ENCODE measurements around the gene CCDC3.

The CCDC3 gene

GRCh38 chr10:12947741-12948140 is 53.8 kb downstream of the CCDC3 start:
- Histone ChIP-seq H3K27me3 (ENCODE audit: control insufficient read depth, insufficient read depth, low read length) (no peaks in the 10 kb centered on the region), H3K4me3 (ENCODE audit: low read length) (no peak overlapping the region), H3K9me3 (ENCODE audit: control insufficient read depth, insufficient read depth, low read length) (no peaks in the 10 kb centered on the region; the same call in 1 of the 2 replicates), H3K36me3 (ENCODE audit: control insufficient read depth, insufficient read depth, low read length) (no peaks in the 10 kb centered on the region), H3K4me1 (ENCODE audit: control insufficient read depth, insufficient read depth, low read length) (0 out of 2 replicates have a peak, but pooled peaks cover 2% of the 10 kb centered on the region), H3K27ac (ENCODE audit: low read length) (no peak overlapping the region)
- no CpG with 5 or more reads among the region's 3 CpGs for WGBS (ENCODE audit: insufficient coverage, insufficient read length)
- DNase-seq (ENCODE audit: low read depth, low spot score) = no peak

- no peak for DNase-seq (ENCODE audit: low read depth, low spot score)
- no peaks in the 10 kb centered on the region for H3K36me3 ChIP-seq (ENCODE audit: control insufficient read depth, insufficient read depth, low read length)
- no peaks in the 10 kb centered on the region; the same call in 1 of the 2 replicates for H3K9me3 ChIP-seq (ENCODE audit: control insufficient read depth, insufficient read depth, low read length)
- no peaks in the 10 kb centered on the region for H3K27me3 ChIP-seq (ENCODE audit: control insufficient read depth, insufficient read depth, low read length)
- WGBS (ENCODE audit: insufficient coverage, insufficient read length) = no CpG with 5 or more reads among the region's 3 CpGs
- no peak overlapping the region for H3K27ac ChIP-seq (ENCODE audit: low read length)
- H3K4me3 ChIP-seq (ENCODE audit: low read length) = no peak overlapping the region
- 0 out of 2 replicates have a peak, but pooled peaks cover 2% of the 10 kb centered on the region for H3K4me1 ChIP-seq (ENCODE audit: control insufficient read depth, insufficient read depth, low read length)
Observed at GRCh38 chr10:12946372-12946771, 55.1 kb downstream of the CCDC3 start.

DNA sequence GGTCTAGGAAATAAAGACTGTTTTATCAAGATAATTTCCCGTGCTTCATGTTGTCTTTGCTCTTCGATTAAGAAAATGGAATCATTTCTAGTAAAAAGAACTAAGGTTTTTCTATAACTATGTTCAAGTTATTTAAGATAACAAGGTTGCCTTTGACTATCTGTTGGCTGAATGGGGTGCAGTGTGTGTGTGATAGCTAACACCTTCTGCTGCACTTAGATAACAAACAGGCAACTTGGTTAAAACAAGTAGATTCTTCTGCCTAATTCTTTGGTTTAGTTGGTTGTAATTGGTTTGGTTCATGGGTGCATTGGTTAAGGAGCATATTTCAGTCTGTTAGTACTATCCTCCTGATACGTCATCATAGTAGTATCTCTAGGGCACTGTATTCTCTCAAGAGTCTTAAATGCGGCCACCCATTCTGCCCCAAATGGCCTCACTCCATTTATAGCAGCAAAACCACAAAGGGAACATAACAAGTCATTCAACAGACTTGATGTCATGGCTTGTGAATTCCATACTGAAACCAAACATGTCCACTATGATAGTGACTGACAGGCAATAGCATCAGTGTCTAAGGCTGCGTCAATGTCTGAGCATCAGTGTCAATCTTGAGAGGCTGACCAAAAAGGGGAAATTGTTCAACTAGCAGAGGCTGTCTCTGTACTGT is 55.7 kb downstream of the CCDC3 start:
- Histone ChIP-seq H3K36me3 (ENCODE audit: control insufficient read depth, insufficient read depth, low read length) (no peaks in the 10 kb centered on the region), H3K4me1 (ENCODE audit: control insufficient read depth, insufficient read depth, low read length) (0 out of 2 replicates have a peak, but pooled peaks cover 2% of the 10 kb centered on the region), H3K27me3 (ENCODE audit: control insufficient read depth, insufficient read depth, low read length) (no peaks in the 10 kb centered on the region), H3K9me3 (ENCODE audit: control insufficient read depth, insufficient read depth, low read length) (no peaks in the 10 kb centered on the region; the same call in 1 of the 2 replicates), H3K27ac (ENCODE audit: low read length) (no peak overlapping the region), H3K4me3 (ENCODE audit: low read length) (no peak overlapping the region)
- no peak for DNase-seq (ENCODE audit: low read depth, low spot score)
- WGBS (ENCODE audit: insufficient coverage, insufficient read length) = no CpG with 5 or more reads among the region's 5 CpGs

DNA sequence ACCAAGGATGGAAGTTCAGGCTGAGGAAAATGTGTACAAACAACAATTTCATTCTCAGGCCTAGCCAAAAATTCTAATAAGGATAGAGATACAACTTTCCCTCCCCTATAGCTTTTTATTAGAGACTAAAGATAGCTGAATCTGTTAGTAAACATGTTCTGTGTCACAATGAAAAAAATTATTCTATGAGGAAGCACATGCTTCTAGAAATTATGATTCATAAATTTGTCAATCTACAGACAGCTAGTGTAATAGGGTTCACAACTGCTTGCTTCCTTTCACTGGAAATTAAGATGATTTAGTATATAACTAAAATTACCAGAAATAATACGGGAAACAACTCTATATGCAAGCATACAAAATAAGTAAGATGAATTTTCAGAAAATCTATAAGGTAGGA is 56.6 kb downstream of the CCDC3 start:
- H3K4me3 ChIP-seq (ENCODE audit: low read length) = no peak overlapping the region
- no peak for DNase-seq (ENCODE audit: low read depth, low spot score)
- 0 out of 2 replicates have a peak, but pooled peaks cover 2% of the 10 kb centered on the region for H3K4me1 ChIP-seq (ENCODE audit: control insufficient read depth, insufficient read depth, low read length)
- WGBS (ENCODE audit: insufficient coverage, insufficient read length) = no CpG with 5 or more reads among the region's 1 CpG
- no peaks in the 10 kb centered on the region for H3K36me3 ChIP-seq (ENCODE audit: control insufficient read depth, insufficient read depth, low read length)
- no peak overlapping the region for H3K27ac ChIP-seq (ENCODE audit: low read length)
- H3K9me3 ChIP-seq (ENCODE audit: control insufficient read depth, insufficient read depth, low read length) = no peaks in the 10 kb centered on the region; the same call in 1 of the 2 replicates
- H3K27me3 ChIP-seq (ENCODE audit: control insufficient read depth, insufficient read depth, low read length) = no peaks in the 10 kb centered on the region

- no peaks in the 10 kb centered on the region for H3K4me1 ChIP-seq (ENCODE audit: control insufficient read depth, insufficient read depth, low read length)
- no peaks in the 10 kb centered on the region for H3K9me3 ChIP-seq (ENCODE audit: control insufficient read depth, insufficient read depth, low read length)
- H3K27me3 ChIP-seq (ENCODE audit: control insufficient read depth, insufficient read depth, low read length) = no peaks in the 10 kb centered on the region
- no peak overlapping the region for H3K4me3 ChIP-seq (ENCODE audit: low read length)
- no peak overlapping the region for H3K27ac ChIP-seq (ENCODE audit: low read length)
- no CpG with 5 or more reads among the region's 5 CpGs for WGBS (ENCODE audit: insufficient coverage, insufficient read length)
- no peak for DNase-seq (ENCODE audit: low read depth, low spot score)
- no peaks in the 10 kb centered on the region for H3K36me3 ChIP-seq (ENCODE audit: control insufficient read depth, insufficient read depth, low read length)
Observed at GRCh38 chr10:12943425-12943824, 58.1 kb downstream of the CCDC3 start.

- no peak overlapping the region for H3K27ac ChIP-seq (ENCODE audit: low read length)
- H3K4me3 ChIP-seq (ENCODE audit: low read length) = no peak overlapping the region
- H3K4me1 ChIP-seq (ENCODE audit: control insufficient read depth, insufficient read depth, low read length) = no peaks in the 10 kb centered on the region
- H3K36me3 ChIP-seq (ENCODE audit: control insufficient read depth, insufficient read depth, low read length) = no peaks in the 10 kb centered on the region
- no peak for DNase-seq (ENCODE audit: low read depth, low spot score)
- WGBS (ENCODE audit: insufficient coverage, insufficient read length) = no CpG with 5 or more reads among the region's 1 CpG
- no peaks in the 10 kb centered on the region for H3K27me3 ChIP-seq (ENCODE audit: control insufficient read depth, insufficient read depth, low read length)
- no peaks in the 10 kb centered on the region for H3K9me3 ChIP-seq (ENCODE audit: control insufficient read depth, insufficient read depth, low read length)
Observed at GRCh38 chr10:12941966-12942365, 59.5 kb downstream of the CCDC3 start.

DNA sequence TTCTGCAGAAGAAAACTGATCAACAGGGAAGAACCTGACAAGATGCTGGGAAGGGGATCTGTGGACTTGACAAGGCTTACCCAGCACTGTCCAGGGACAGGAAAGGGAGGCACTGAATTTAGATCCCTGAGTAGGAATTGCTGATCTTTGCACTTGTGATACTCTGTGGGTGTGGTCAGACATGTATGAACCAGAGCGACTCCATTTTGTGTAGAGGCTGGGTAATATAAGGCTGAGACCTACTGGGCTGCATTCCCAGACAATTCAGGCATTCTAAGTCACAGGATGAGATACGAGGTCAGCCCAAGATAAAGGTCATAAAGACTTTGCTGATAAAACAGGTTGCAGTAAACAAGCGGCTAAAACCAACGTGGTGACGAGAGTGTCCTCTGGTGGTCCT is 60.7 kb downstream of the CCDC3 start:
- Histone ChIP-seq H3K9me3 (ENCODE audit: control insufficient read depth, insufficient read depth, low read length) (no peaks in the 10 kb centered on the region), H3K4me1 (ENCODE audit: control insufficient read depth, insufficient read depth, low read length) (no peaks in the 10 kb centered on the region), H3K27ac (ENCODE audit: low read length) (no peak overlapping the region), H3K4me3 (ENCODE audit: low read length) (no peak overlapping the region), H3K36me3 (ENCODE audit: control insufficient read depth, insufficient read depth, low read length) (no peaks in the 10 kb centered on the region), H3K27me3 (ENCODE audit: control insufficient read depth, insufficient read depth, low read length) (no peaks in the 10 kb centered on the region)
- no peak for DNase-seq (ENCODE audit: low read depth, low spot score)
- no CpG with 5 or more reads among the region's 5 CpGs for WGBS (ENCODE audit: insufficient coverage, insufficient read length)

GRCh38 chr10:12938271-12938670 is 63.2 kb downstream of the CCDC3 start:
- H3K4me1 ChIP-seq (ENCODE audit: control insufficient read depth, insufficient read depth, low read length) = no peaks in the 10 kb centered on the region
- no peak overlapping the region for H3K4me3 ChIP-seq (ENCODE audit: low read length)
- H3K9me3 ChIP-seq (ENCODE audit: control insufficient read depth, insufficient read depth, low read length) = no peaks in the 10 kb centered on the region
- H3K27ac ChIP-seq (ENCODE audit: low read length) = no peak overlapping the region
- no peaks in the 10 kb centered on the region for H3K27me3 ChIP-seq (ENCODE audit: control insufficient read depth, insufficient read depth, low read length)
- no peaks in the 10 kb centered on the region for H3K36me3 ChIP-seq (ENCODE audit: control insufficient read depth, insufficient read depth, low read length)
- no CpG with 5 or more reads among the region's 4 CpGs for WGBS (ENCODE audit: insufficient coverage, insufficient read length)
- DNase-seq (ENCODE audit: low read depth, low spot score) = no peak

- no peak overlapping the region for H3K27ac ChIP-seq (ENCODE audit: low read length)
- no CpG with 5 or more reads among the region's 3 CpGs for WGBS (ENCODE audit: insufficient coverage, insufficient read length)
- no peak for DNase-seq (ENCODE audit: low read depth, low spot score)
- H3K27me3 ChIP-seq (ENCODE audit: control insufficient read depth, insufficient read depth, low read length) = no peaks in the 10 kb centered on the region
- H3K9me3 ChIP-seq (ENCODE audit: control insufficient read depth, insufficient read depth, low read length) = no peaks in the 10 kb centered on the region
- H3K4me1 ChIP-seq (ENCODE audit: control insufficient read depth, insufficient read depth, low read length) = no peaks in the 10 kb centered on the region
- H3K4me3 ChIP-seq (ENCODE audit: low read length) = no peak overlapping the region
- no peaks in the 10 kb centered on the region for H3K36me3 ChIP-seq (ENCODE audit: control insufficient read depth, insufficient read depth, low read length)
Observed at GRCh38 chr10:12937527-12937926, 64.0 kb downstream of the CCDC3 start.

DNA sequence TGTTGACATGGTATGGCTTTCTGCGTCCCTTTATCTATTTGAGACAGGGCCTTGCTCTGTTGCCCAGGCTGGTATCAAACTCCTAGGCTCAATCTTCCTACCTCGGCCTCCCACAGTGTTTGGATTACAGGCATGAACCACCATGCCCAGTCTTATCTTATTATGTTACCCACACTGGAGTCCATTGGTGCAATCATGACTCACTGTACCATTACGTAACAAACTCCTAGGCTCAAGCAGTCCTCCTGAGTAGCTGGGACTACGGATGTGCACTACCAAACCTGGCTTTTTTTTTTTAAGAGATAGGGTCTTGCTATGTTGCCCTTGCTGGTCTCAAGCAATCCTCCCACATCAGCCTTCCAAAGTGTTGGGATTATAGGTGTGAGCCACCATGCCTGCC is 66.7 kb downstream of the CCDC3 start:
- WGBS (ENCODE audit: insufficient coverage, insufficient read length) = no CpG with 5 or more reads among the region's 4 CpGs

GRCh38 chr10:12929381-12929780 is 72.1 kb downstream of the CCDC3 start:
- DNase-seq (ENCODE audit: low read depth, low spot score) = no peak
- no peak overlapping the region for H3K4me3 ChIP-seq (ENCODE audit: low read length)
- no CpG with 5 or more reads among the region's 2 CpGs for WGBS (ENCODE audit: insufficient coverage, insufficient read length)
- H3K36me3 ChIP-seq (ENCODE audit: control insufficient read depth, insufficient read depth, low read length) = no peaks in the 10 kb centered on the region
- H3K27ac ChIP-seq (ENCODE audit: low read length) = no peak overlapping the region
- no peaks in the 10 kb centered on the region for H3K9me3 ChIP-seq (ENCODE audit: control insufficient read depth, insufficient read depth, low read length)
- H3K4me1 ChIP-seq (ENCODE audit: control insufficient read depth, insufficient read depth, low read length) = no peaks in the 10 kb centered on the region
- H3K27me3 ChIP-seq (ENCODE audit: control insufficient read depth, insufficient read depth, low read length) = no peaks in the 10 kb centered on the region

More for the DNA sequence above, 66.7 kb downstream of the CCDC3 start:
- H3K36me3 ChIP-seq (ENCODE audit: control insufficient read depth, insufficient read depth, low read length) = no peaks in the 10 kb centered on the region
- no peak for DNase-seq (ENCODE audit: low read depth, low spot score)
- H3K4me1 ChIP-seq (ENCODE audit: control insufficient read depth, insufficient read depth, low read length) = no peaks in the 10 kb centered on the region
- no peaks in the 10 kb centered on the region for H3K9me3 ChIP-seq (ENCODE audit: control insufficient read depth, insufficient read depth, low read length)
- H3K27ac ChIP-seq (ENCODE audit: low read length) = no peak overlapping the region
- H3K27me3 ChIP-seq (ENCODE audit: control insufficient read depth, insufficient read depth, low read length) = no peaks in the 10 kb centered on the region
- H3K4me3 ChIP-seq (ENCODE audit: low read length) = no peak overlapping the region
